Type B pancreatic cell (in vitro differentiated cells): ENCODE data around the gene ZNF578. TPM values are rescaled to one million over a fixed set of nuclear protein-coding genes. Genes with fewer than 3 reads are reported as not detected.
"Not testable (repeated sequence)": the region's sequence is repeated elsewhere in the genome, so short reads cannot be mapped to it uniquely, and the experiment has no call there.

Experiments
- DNase-seq: peaks from one replicate; pipeline ENCODE4 v3.0.0; 2021; ENCODE audit warnings: mixed read lengths; ENCODE audit not compliant: unreplicated experiment; ENCODE audit errors: extremely low spot score
- H3K27ac Mint-ChIP-seq: 2 replicates; pipeline ENCODE4 v1.8.0; 2021; ENCODE audit warnings: mild to moderate bottlenecking, mixed read lengths
- H3K27me3 Mint-ChIP-seq: 2 replicates; pipeline ENCODE4 v1.8.0; 2021; ENCODE audit warnings: mixed read lengths
- H3K36me3 Mint-ChIP-seq: 2 replicates; pipeline ENCODE4 v1.8.0; 2021; ENCODE audit warnings: mixed read lengths
- H3K4me1 Mint-ChIP-seq: one replicate; pipeline ENCODE4 v1.8.0; 2021; ENCODE audit warnings: mixed read lengths; ENCODE audit not compliant: unreplicated experiment
- H3K4me3 Mint-ChIP-seq: 2 replicates; pipeline ENCODE4 v1.8.0; 2021; ENCODE audit warnings: mild to moderate bottlenecking, mixed read lengths
- H3K9me3 Mint-ChIP-seq: 2 replicates; pipeline ENCODE4 v1.8.0; 2021; ENCODE audit warnings: mixed read lengths
- CTCF ChIP-seq: fragments of 200-600 bp; sonication (generic); conservative IDR thresholded peaks from 2 replicates; pipeline ENCODE4 v1.5.0; 2021; ENCODE audit warnings: antibody characterized with exemption, mild to moderate bottlenecking
- total RNA-seq: library from RNA; stranded (reverse); gene quantifications from 2 replicates; pipeline ENCODE4 v1.2.1, GENCODE V29; 2021; ENCODE audit warnings: low replicate concordance

Gene ZNF578
- total RNA-seq, 1 donor from 2014 or later, result 0.72 TPM

- peaks cover 34% of the 10 kb centered on the region for H3K9me3 Mint-ChIP-seq
- TF ChIP-seq CTCF, result no peak
- no peaks in the 10 kb centered on the region for H3K4me1 Mint-ChIP-seq
- no peaks in the 10 kb centered on the region for H3K27me3 Mint-ChIP-seq
- H3K4me3 Mint-ChIP-seq, result no peak overlapping the region
- H3K36me3 Mint-ChIP-seq, result peaks cover 72% of the 10 kb centered on the region
- no peak for DNase-seq
- no peak overlapping the region for H3K27ac Mint-ChIP-seq
Measured at GRCh38 chr19:52554216-52554971, 101.0 kb downstream of the ZNF578 start.

- no peak overlapping the region for H3K4me3 Mint-ChIP-seq
- TF ChIP-seq CTCF, result no peak
- H3K36me3 Mint-ChIP-seq, result peaks cover 72% of the 10 kb centered on the region
- H3K4me1 Mint-ChIP-seq, result no peaks in the 10 kb centered on the region
- H3K9me3 Mint-ChIP-seq, result peaks cover 27% of the 10 kb centered on the region
- no peak for DNase-seq
- no peaks in the 10 kb centered on the region for H3K27me3 Mint-ChIP-seq
- H3K27ac Mint-ChIP-seq, result no peak overlapping the region
Measured at GRCh38 chr19:52557231-52557995, 104.1 kb downstream of the ZNF578 start.

- not testable (repeated sequence) for H3K27me3 Mint-ChIP-seq, H3K4me3 Mint-ChIP-seq, H3K4me1 Mint-ChIP-seq, DNase-seq, H3K27ac Mint-ChIP-seq
- H3K9me3 Mint-ChIP-seq, result peaks cover 18% of the 10 kb centered on the region
- H3K36me3 Mint-ChIP-seq, result peaks cover 69% of the 10 kb centered on the region
Measured at GRCh38 chr19:52558732-52559445, 105.5 kb downstream of the ZNF578 start.

- DNase-seq, result not testable (repeated sequence)
Measured at GRCh38 chr19:52561611-52562010, 108.3 kb downstream of the ZNF578 start.

More at GRCh38 chr19:52561611-52562010, 108.3 kb downstream of the ZNF578 start:
- H3K4me3 Mint-ChIP-seq, H3K27me3 Mint-ChIP-seq, H3K27ac Mint-ChIP-seq, H3K4me1 Mint-ChIP-seq, H3K9me3 Mint-ChIP-seq: not testable (repeated sequence)
- peaks cover 59% of the 10 kb centered on the region for H3K36me3 Mint-ChIP-seq

Other genes with a start within 250 kb of the ZNF578 start
- gene ZNF766, start 184.0 kb upstream of the ZNF578 start, total RNA-seq, result 24.1 and 33.2 TPM in 2 replicates
- 16.8 and 26.2 TPM in 2 replicates for gene ZNF480, start 156.4 kb upstream of the ZNF578 start, total RNA-seq
- gene ZNF610, start 117.3 kb upstream of the ZNF578 start, total RNA-seq, result 15.5 and 18.0 TPM in 2 replicates
- gene ZNF880, start 83.6 kb upstream of the ZNF578 start, total RNA-seq, result 25.7 and 29.6 TPM in 2 replicates
- 21.8 and 31.0 TPM in 2 replicates for gene ZNF528, start 55.7 kb upstream of the ZNF578 start, total RNA-seq
- 0.36 TPM in 1 of 2 replicates, not detected in the other for gene ZNF534, start 24.4 kb upstream of the ZNF578 start, total RNA-seq
- gene ZNF808, start 74.1 kb downstream of the ZNF578 start, total RNA-seq, result 37.4 and 52.6 TPM in 2 replicates
- 25.2 and 29.1 TPM in 2 replicates for gene ZNF701, start 116.7 kb downstream of the ZNF578 start, total RNA-seq
- gene ZNF83, start 184.8 kb downstream of the ZNF578 start, total RNA-seq, result 76.2 and 81.0 TPM in 2 replicates